ENCODE data around the gene IQCF5.
"Not testable (repeated sequence)": the region's sequence is repeated elsewhere in the genome, so short reads cannot be mapped to it uniquely, and the experiment has no call there.

The IQCF5 gene

DNA sequence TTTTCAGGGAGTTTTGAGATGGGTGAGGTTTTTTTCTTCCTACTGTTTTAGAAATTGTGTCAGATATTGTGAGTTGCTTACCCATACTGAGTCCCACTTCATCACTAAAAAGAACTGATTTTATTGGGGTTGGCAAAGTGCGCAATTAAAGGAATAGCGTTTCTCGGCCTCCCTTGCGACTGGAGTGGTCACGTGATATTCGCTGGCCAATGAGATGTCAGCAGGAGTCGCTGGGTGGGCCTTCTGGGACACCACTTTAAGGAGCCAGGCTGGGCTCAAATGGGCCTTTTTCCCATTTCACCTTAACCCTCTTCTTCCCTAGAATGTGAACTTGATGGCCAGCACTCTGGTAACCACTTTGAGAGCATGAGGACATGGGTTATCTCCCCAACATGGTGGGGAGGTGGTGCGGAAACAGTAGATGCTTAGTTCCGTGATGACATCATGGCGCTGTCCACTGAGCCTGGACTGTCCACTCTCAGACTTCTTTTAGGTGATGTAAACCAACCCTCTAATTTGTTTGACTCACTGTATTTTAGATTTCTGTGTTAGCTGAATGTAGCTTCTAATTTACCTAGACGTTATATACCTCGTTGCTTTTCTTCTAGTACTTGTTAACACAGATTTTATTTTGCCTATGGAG, 13.2 kb upstream of the IQCF5 start:
- Histone ChIP-seq H3K4me1 (ENCODE audit: control insufficient read depth, insufficient read depth, low read length) (no peaks in the 10 kb centered on the region), H3K4me3 (ENCODE audit: low read length) (no peak overlapping the region), H3K9ac (ENCODE audit: low read length) (no peak overlapping the region), H3K27me3 (ENCODE audit: control insufficient read depth, insufficient read depth, low read length) (no peaks in the 10 kb centered on the region), H3K36me3 (ENCODE audit: control insufficient read depth, insufficient read depth, low read length) (no peaks in the 10 kb centered on the region), H3K9me3 (ENCODE audit: control insufficient read depth, low read length) (no peaks in the 10 kb centered on the region)

GRCh38 chr3:51887620-51888019, 12.2 kb upstream of the IQCF5 start:
- Histone ChIP-seq H3K9ac (ENCODE audit: low read length) (no peak overlapping the region), H3K4me1 (ENCODE audit: control insufficient read depth, insufficient read depth, low read length) (no peaks in the 10 kb centered on the region), H3K4me3 (ENCODE audit: low read length) (no peak overlapping the region), H3K27me3 (ENCODE audit: control insufficient read depth, insufficient read depth, low read length) (no peaks in the 10 kb centered on the region), H3K9me3 (ENCODE audit: control insufficient read depth, low read length) (no peaks in the 10 kb centered on the region), H3K36me3 (ENCODE audit: control insufficient read depth, insufficient read depth, low read length) (no peaks in the 10 kb centered on the region)

DNA sequence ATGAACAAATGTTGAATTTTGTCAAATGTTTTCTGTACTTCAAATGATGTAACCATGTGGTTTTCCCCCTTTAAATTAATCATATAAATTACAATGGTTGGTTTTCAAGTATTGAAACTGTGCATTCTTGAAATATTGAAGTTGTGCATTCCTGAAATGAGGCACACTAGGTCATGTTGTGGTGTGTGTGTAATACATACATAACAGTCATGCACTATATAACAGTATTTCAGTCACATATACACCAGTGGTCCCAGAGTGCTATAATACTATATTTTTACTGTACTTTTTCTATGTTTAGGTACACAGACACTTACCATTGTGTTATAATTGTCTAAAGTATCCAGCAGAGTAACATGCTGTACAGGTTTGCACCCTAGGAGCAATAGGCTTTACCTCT, 11.0 kb upstream of the IQCF5 start:
- Histone ChIP-seq H3K27me3 (ENCODE audit: control insufficient read depth, insufficient read depth, low read length) (no peaks in the 10 kb centered on the region), H3K9me3 (ENCODE audit: control insufficient read depth, low read length) (no peaks in the 10 kb centered on the region), H3K36me3 (ENCODE audit: control insufficient read depth, insufficient read depth, low read length) (no peaks in the 10 kb centered on the region), H3K4me1 (ENCODE audit: control insufficient read depth, insufficient read depth, low read length) (no peaks in the 10 kb centered on the region), H3K4me3 (ENCODE audit: low read length) (no peak overlapping the region), H3K9ac (ENCODE audit: low read length) (no peak overlapping the region)

GRCh38 chr3:51879937-51880336, 4.5 kb upstream of the IQCF5 start:
- no peaks in the 10 kb centered on the region for H3K27me3 ChIP-seq (ENCODE audit: control insufficient read depth, insufficient read depth, low read length)
- H3K9ac ChIP-seq (ENCODE audit: low read length): no peak overlapping the region
- no peaks in the 10 kb centered on the region for H3K9me3 ChIP-seq (ENCODE audit: control insufficient read depth, low read length)
- no peaks in the 10 kb centered on the region for H3K36me3 ChIP-seq (ENCODE audit: control insufficient read depth, insufficient read depth, low read length)
- no peak overlapping the region for H3K4me3 ChIP-seq (ENCODE audit: low read length)
- H3K4me1 ChIP-seq (ENCODE audit: control insufficient read depth, insufficient read depth, low read length): no peaks in the 10 kb centered on the region

GRCh38 chr3:51876186-51876585, 785 bp upstream of the IQCF5 start:
- no peak overlapping the region for H3K4me3 ChIP-seq (ENCODE audit: low read length)
- no peak overlapping the region for H3K9ac ChIP-seq (ENCODE audit: low read length)
- H3K9me3 ChIP-seq (ENCODE audit: control insufficient read depth, low read length): no peaks in the 10 kb centered on the region
- H3K36me3 ChIP-seq (ENCODE audit: control insufficient read depth, insufficient read depth, low read length): no peaks in the 10 kb centered on the region
- H3K4me1 ChIP-seq (ENCODE audit: control insufficient read depth, insufficient read depth, low read length): no peaks in the 10 kb centered on the region
- no peaks in the 10 kb centered on the region for H3K27me3 ChIP-seq (ENCODE audit: control insufficient read depth, insufficient read depth, low read length)

DNA sequence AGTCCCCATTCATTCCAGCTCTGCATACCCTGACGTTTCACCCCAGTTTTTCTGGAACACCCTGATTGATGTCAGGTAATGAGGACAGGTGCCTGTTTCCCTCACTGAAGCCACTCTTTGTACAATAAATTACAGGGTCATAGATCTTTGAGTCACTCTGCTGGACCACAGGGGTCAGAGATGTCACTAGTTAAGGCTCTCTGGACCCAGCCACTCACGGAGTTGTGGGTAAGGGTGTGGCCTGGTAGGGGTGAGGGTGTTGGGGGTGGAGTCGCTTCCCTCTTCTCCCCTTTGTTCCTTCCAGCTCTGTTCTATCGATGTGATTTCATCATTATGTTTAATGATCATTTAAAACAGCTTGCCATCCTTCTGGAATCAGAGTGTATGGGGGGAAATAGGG, 512 bp downstream of the IQCF5 start:
- no peak overlapping the region for H3K4me3 ChIP-seq (ENCODE audit: low read length)
- H3K4me1 ChIP-seq (ENCODE audit: control insufficient read depth, insufficient read depth, low read length): no peaks in the 10 kb centered on the region
- H3K27me3 ChIP-seq (ENCODE audit: control insufficient read depth, insufficient read depth, low read length): no peaks in the 10 kb centered on the region
- no peaks in the 10 kb centered on the region for H3K36me3 ChIP-seq (ENCODE audit: control insufficient read depth, insufficient read depth, low read length)
- no peaks in the 10 kb centered on the region for H3K9me3 ChIP-seq (ENCODE audit: control insufficient read depth, low read length)
- no peak overlapping the region for H3K9ac ChIP-seq (ENCODE audit: low read length)

DNA sequence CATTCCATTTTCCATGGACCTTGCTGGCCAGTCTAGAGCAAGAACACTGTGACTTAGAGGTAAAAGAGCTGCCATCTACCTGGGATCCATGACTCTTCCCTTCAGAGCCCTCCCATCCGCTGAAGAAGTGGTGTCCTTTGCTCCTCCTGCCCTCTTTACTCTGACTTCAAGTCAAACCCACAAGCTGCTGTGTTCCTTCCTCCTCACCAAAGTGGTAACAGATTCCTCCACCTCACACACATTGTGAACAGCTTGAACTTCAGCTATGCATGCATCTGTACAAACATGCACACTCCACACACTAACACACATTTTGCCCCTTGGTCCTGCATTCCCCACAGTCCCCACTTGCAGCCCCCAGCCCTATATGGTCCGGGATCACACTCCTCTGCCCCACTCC, 990 bp downstream of the IQCF5 start:
- no peak overlapping the region for H3K9ac ChIP-seq (ENCODE audit: low read length)
- H3K9me3 ChIP-seq (ENCODE audit: control insufficient read depth, low read length): no peaks in the 10 kb centered on the region
- H3K36me3 ChIP-seq (ENCODE audit: control insufficient read depth, insufficient read depth, low read length): no peaks in the 10 kb centered on the region
- H3K4me3 ChIP-seq (ENCODE audit: low read length): no peak overlapping the region
- no peaks in the 10 kb centered on the region for H3K27me3 ChIP-seq (ENCODE audit: control insufficient read depth, insufficient read depth, low read length)
- no peaks in the 10 kb centered on the region for H3K4me1 ChIP-seq (ENCODE audit: control insufficient read depth, insufficient read depth, low read length)

DNA sequence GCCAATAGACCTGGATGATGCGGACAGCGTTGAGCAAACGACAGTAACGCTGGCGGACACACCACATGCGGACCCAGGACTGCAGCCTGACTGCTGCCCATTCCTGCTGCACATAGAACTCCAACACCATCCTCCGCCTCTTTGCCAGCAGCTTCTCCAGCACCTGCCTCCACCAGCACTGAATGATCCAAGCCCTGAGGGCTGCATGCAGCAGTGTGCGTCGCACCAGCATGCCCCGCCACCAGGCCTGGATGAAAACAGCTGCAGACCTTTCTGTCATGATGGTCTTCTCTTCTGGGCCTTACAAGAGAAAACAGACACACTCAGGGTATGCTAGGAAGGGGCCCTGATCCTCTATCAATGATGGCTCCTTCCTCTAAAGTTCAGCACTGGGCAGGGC, 1.5 kb downstream of the IQCF5 start:
- H3K9ac ChIP-seq (ENCODE audit: low read length): no peak overlapping the region
- H3K4me3 ChIP-seq (ENCODE audit: low read length): no peak overlapping the region
- no peaks in the 10 kb centered on the region for H3K4me1 ChIP-seq (ENCODE audit: control insufficient read depth, insufficient read depth, low read length)
- no peaks in the 10 kb centered on the region for H3K36me3 ChIP-seq (ENCODE audit: control insufficient read depth, insufficient read depth, low read length)
- H3K9me3 ChIP-seq (ENCODE audit: control insufficient read depth, low read length): no peaks in the 10 kb centered on the region
- H3K27me3 ChIP-seq (ENCODE audit: control insufficient read depth, insufficient read depth, low read length): peaks cover under 1% of the 10 kb centered on the region

DNA sequence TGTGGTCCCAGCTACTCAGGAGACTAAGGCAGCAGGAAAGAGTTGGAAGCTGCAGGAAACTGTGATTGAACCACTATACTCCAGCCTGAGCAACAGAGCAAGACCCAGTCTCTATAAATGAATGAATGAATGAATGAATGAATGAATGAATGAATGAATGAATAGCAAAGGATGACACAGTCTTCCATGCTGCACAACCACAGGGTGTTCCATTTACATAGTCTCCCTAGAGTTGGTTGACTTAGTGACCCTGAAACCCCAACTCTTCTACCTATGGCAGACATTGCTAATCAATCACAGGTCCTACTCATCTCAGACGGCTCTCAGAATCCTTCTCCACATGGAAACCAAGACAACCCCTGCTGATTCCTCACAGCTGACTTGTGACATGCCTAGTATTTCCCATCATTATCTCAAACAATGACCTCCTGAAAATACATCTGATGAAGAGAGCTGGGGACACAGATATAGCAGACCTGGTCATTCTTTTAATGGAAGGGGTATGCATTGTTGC, 2.1 kb downstream of the IQCF5 start:
- no peak overlapping the region for H3K4me3 ChIP-seq (ENCODE audit: low read length)
- no peaks in the 10 kb centered on the region for H3K9me3 ChIP-seq (ENCODE audit: control insufficient read depth, low read length)
- no peaks in the 10 kb centered on the region for H3K36me3 ChIP-seq (ENCODE audit: control insufficient read depth, insufficient read depth, low read length)
- H3K27me3 ChIP-seq (ENCODE audit: control insufficient read depth, insufficient read depth, low read length): peaks cover 3% of the 10 kb centered on the region
- no peak overlapping the region for H3K9ac ChIP-seq (ENCODE audit: low read length)
- no peaks in the 10 kb centered on the region for H3K4me1 ChIP-seq (ENCODE audit: control insufficient read depth, insufficient read depth, low read length)

DNA sequence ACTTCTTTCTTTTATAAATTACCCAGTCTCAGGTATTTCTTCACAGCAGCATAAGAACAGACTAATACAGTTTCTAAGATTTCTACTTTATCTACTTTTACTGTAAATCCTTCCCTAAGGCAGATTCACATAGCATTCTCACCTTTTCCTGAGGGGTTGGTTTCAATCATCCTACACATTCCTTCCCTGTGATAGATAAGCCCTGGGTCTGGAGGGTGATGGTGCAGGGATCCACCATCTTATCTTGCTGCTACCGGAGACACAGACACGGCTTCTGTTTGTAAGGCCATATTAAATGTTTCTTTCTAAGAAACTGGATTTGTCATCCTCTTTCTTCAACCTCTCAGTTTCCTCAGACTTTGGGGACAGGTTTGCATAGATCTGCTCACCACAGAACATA, 6.1 kb downstream of the IQCF5 start:
- H3K4me3 ChIP-seq (ENCODE audit: low read length): no peak overlapping the region
- no peaks in the 10 kb centered on the region for H3K36me3 ChIP-seq (ENCODE audit: control insufficient read depth, insufficient read depth, low read length)
- peaks cover 3% of the 10 kb centered on the region for H3K27me3 ChIP-seq (ENCODE audit: control insufficient read depth, insufficient read depth, low read length)

GRCh38 chr3:51868896-51869295, 6.5 kb downstream of the IQCF5 start:
- H3K9ac ChIP-seq (ENCODE audit: low read length); H3K9me3 ChIP-seq (ENCODE audit: control insufficient read depth, low read length); H3K36me3 ChIP-seq (ENCODE audit: control insufficient read depth, insufficient read depth, low read length); H3K27me3 ChIP-seq (ENCODE audit: control insufficient read depth, insufficient read depth, low read length); H3K4me3 ChIP-seq (ENCODE audit: low read length); H3K4me1 ChIP-seq (ENCODE audit: control insufficient read depth, insufficient read depth, low read length): not testable (repeated sequence)

More for the DNA sequence above, 6.1 kb downstream of the IQCF5 start:
- no peaks in the 10 kb centered on the region for H3K4me1 ChIP-seq (ENCODE audit: control insufficient read depth, insufficient read depth, low read length)
- H3K9ac ChIP-seq (ENCODE audit: low read length): no peak overlapping the region
- H3K9me3 ChIP-seq (ENCODE audit: control insufficient read depth, low read length): no peaks in the 10 kb centered on the region

- no peak overlapping the region for H3K4me3 ChIP-seq (ENCODE audit: low read length)
- no peaks in the 10 kb centered on the region for H3K4me1 ChIP-seq (ENCODE audit: control insufficient read depth, insufficient read depth, low read length)
- no peaks in the 10 kb centered on the region for H3K9me3 ChIP-seq (ENCODE audit: control insufficient read depth, low read length)
- no peaks in the 10 kb centered on the region for H3K27me3 ChIP-seq (ENCODE audit: control insufficient read depth, insufficient read depth, low read length)
- H3K36me3 ChIP-seq (ENCODE audit: control insufficient read depth, insufficient read depth, low read length): no peaks in the 10 kb centered on the region
- H3K9ac ChIP-seq (ENCODE audit: low read length): no peak overlapping the region
These were observed 12.5 kb downstream of the IQCF5 start for GRCh38 chr3:51862886-51863285.
